WTC11 (cell line): ENCODE results near the gene ARMC9. TPM values are rescaled to one million over a fixed set of nuclear protein-coding genes. Genes with fewer than 3 reads are reported as not detected.

ENCODE experiments used
- ATAC-seq: fragments of 200-7000 bp; cut with Tn5 transposase; 2 replicates; pipeline ENCODE4 v1.10.0; 2021; ENCODE audit warnings: mild to moderate bottlenecking, moderate library complexity
- CTCF ChIA-PET: fragments of 300-600 bp; sonication (Branson Sonifier 250); formaldehyde crosslinking; loops from one replicate; lab custom pipeline; 2021; ENCODE audit warnings: antibody characterized with exemption; lab: Charles Lee
- POLR2A ChIA-PET: fragments of 350-600 bp; sonication (Branson Sonifier 250); formaldehyde crosslinking; loops from one replicate; lab custom pipeline; 2021; ENCODE audit warnings: antibody characterized with exemption; lab: Charles Lee
- DNase-seq: peaks from one replicate; pipeline ENCODE4 v3.0.0; 2021; ENCODE audit warnings: low spot score
- H3K27ac Mint-ChIP-seq: 2 replicates; pipeline ENCODE4 v1.8.0; 2021; ENCODE audit warnings: mixed read lengths
- H3K27me3 Mint-ChIP-seq: 2 replicates; pipeline ENCODE4 v1.8.0; 2021; ENCODE audit warnings: low read depth, mild to moderate bottlenecking, moderate library complexity, mixed read lengths
- H3K36me3 Mint-ChIP-seq: 2 replicates; pipeline ENCODE4 v1.8.0; 2021; ENCODE audit warnings: mixed read lengths
- H3K4me1 Mint-ChIP-seq: 2 replicates; pipeline ENCODE4 v1.8.0; 2022; ENCODE audit warnings: mixed read lengths
- H3K4me3 Mint-ChIP-seq: 2 replicates; pipeline ENCODE4 v1.8.0; 2021; ENCODE audit warnings: mild to moderate bottlenecking, moderate library complexity, mixed read lengths
- H3K9me3 Mint-ChIP-seq: 2 replicates; pipeline ENCODE4 v1.8.0; 2021; ENCODE audit warnings: mixed read lengths
- ATF2 ChIP-seq: sonication (generic); formaldehyde crosslinking; IDR thresholded peaks from 2 replicates; pipeline ENCODE4 v1.8.1; 2022; ENCODE audit warnings: low read depth, missing genetic modification reagents, borderline replicate concordance
- CDX4 ChIP-seq: fragments of 250-450 bp; sonication (Bioruptor Pico); IDR thresholded peaks from 2 replicates; pipeline ENCODE4 v1.9.0; 2021; ENCODE audit warnings: moderate library complexity, mild to moderate bottlenecking, inconsistent platforms, borderline replicate concordance
- E2F4 ChIP-seq: sonication (generic); formaldehyde crosslinking; IDR thresholded peaks from 2 replicates; pipeline ENCODE4 v1.8.1; 2022; ENCODE audit warnings: low read depth, mild to moderate bottlenecking, moderate library complexity, missing genetic modification reagents, borderline replicate concordance
- EMX1 ChIP-seq: fragments of 250-450 bp; sonication (Bioruptor Pico); IDR thresholded peaks from 2 replicates; pipeline ENCODE4 v1.8.0; 2021; ENCODE audit warnings: mild to moderate bottlenecking
- FOXP1 ChIP-seq: sonication (generic); formaldehyde crosslinking; IDR thresholded peaks from 2 replicates; pipeline ENCODE4 v1.8.0; 2022; ENCODE audit warnings: missing genetic modification reagents, mild to moderate bottlenecking, moderate library complexity, borderline replicate concordance
- GABPB1 ChIP-seq: sonication (generic); formaldehyde crosslinking; IDR thresholded peaks from 2 replicates; pipeline ENCODE4 v1.8.1; 2023; ENCODE audit warnings: mild to moderate bottlenecking, missing genetic modification reagents
- RELA ChIP-seq: sonication (generic); formaldehyde crosslinking; IDR thresholded peaks from 2 replicates; pipeline ENCODE4 v1.8.1; 2022; ENCODE audit warnings: missing genetic modification reagents, mild to moderate bottlenecking, borderline replicate concordance
- SP1 ChIP-seq: sonication (generic); formaldehyde crosslinking; conservative IDR thresholded peaks from 2 replicates; pipeline ENCODE4 v1.8.1; 2022; ENCODE audit warnings: missing genetic modification reagents
- ZNF138 ChIP-seq: sonication (generic); formaldehyde crosslinking; conservative IDR thresholded peaks from 2 replicates; pipeline ENCODE4 v1.8.1; 2022; ENCODE audit warnings: mild to moderate bottlenecking, moderate library complexity, missing genetic modification reagents
- ZNF263 ChIP-seq: sonication (generic); formaldehyde crosslinking; IDR thresholded peaks from 2 replicates; pipeline ENCODE4 v1.8.1; 2022; ENCODE audit warnings: low read depth, mild to moderate bottlenecking, moderate library complexity, missing genetic modification reagents
- ZNF317 ChIP-seq: sonication (generic); formaldehyde crosslinking; IDR thresholded peaks from 2 replicates; pipeline ENCODE4 v1.8.1; 2023; ENCODE audit warnings: low read depth, mild to moderate bottlenecking, moderate library complexity, missing genetic modification reagents, borderline replicate concordance
- ZNF671 ChIP-seq: fragments of 250-450 bp; sonication (Bioruptor Pico); IDR thresholded peaks from 2 replicates; pipeline ENCODE4 v1.8.0; 2021; ENCODE audit warnings: mild to moderate bottlenecking
- microRNA-seq: library from miRNA; unstranded; fragments of <30 nt; microRNA quantifications from one replicate; pipeline ENCODE4 v1.2.0, GENCODE V29; 2022; ENCODE audit warnings: borderline number of aligned reads
- total RNA-seq: library from RNA; stranded (reverse); gene quantifications from 3 replicates; pipeline ENCODE4 v1.2.3, GENCODE V29; 2021

ARMC9 gene
- total RNA-seq, 1 experiment from 2014 or later: 34.9 TPM

GRCh38 chr2:231421051-231421580 is 222.7 kb downstream of the ARMC9 start:
- POLR2A ChIA-PET: no interaction called here
- CTCF ChIA-PET: interaction anchor here (0.9 to 1.5 kb wide), 3 partner anchors 9 to 194 kb away, joined by 3 to 6 read pairs (median 4); no protein-coding TSS in a partner anchor
- Mint-ChIP-seq H3K27me3 (peaks cover under 1% of the 10 kb centered on the region; the same call in 1 of the 2 replicates), H3K4me3 (no peak overlapping the region), H3K4me1 (peaks cover 24% of the 10 kb centered on the region), H3K9me3 (no peaks in the 10 kb centered on the region), H3K27ac (no peak overlapping the region), H3K36me3 (0 out of 2 replicates have a peak, but pooled peaks cover 3% of the 10 kb centered on the region)
- ATAC-seq (no peak), DNase-seq (no peak)
- TF ChIP-seq ZNF263 (CRISPR knock-in tag) (no peak), EMX1 (CRISPR knock-in tag) (no peak)

- POLR2A ChIA-PET: interaction anchor here (0.8 kb wide), 1 partner anchor 29 kb away, joined by 5 read pairs; no protein-coding TSS in a partner anchor
- no peak for DNase-seq
- no peak for TF ChIP-seq ZNF138 (CRISPR knock-in tag)
- TF ChIP-seq SP1 (CRISPR knock-in tag): no peak
- TF ChIP-seq GABPB1 (CRISPR knock-in tag): no peak
- TF ChIP-seq ZNF671 (CRISPR knock-in tag): no peak
- TF ChIP-seq CDX4 (CRISPR knock-in tag): no peak
- TF ChIP-seq E2F4 (CRISPR knock-in tag): no peak
- TF ChIP-seq ZNF317 (CRISPR knock-in tag): no peak
- TF ChIP-seq, all 79 proteins: peak for 0
- CTCF ChIA-PET: interaction anchor here (1.1 kb wide), 1 partner anchor 9 kb away, joined by 3 read pairs; no protein-coding TSS in a partner anchor
- H3K4me1 Mint-ChIP-seq: peaks cover 24% of the 10 kb centered on the region
- H3K27ac Mint-ChIP-seq: no peak overlapping the region
- H3K4me3 Mint-ChIP-seq: no peak overlapping the region
- peaks cover 4% of the 10 kb centered on the region; the same call in 1 of the 2 replicates for H3K27me3 Mint-ChIP-seq
- H3K9me3 Mint-ChIP-seq: no peaks in the 10 kb centered on the region
- 0 out of 2 replicates have a peak, but pooled peaks cover 3% of the 10 kb centered on the region for H3K36me3 Mint-ChIP-seq
- ATAC-seq: no peak
Observed at GRCh38 chr2:231422056-231422455, 223.6 kb downstream of the ARMC9 start.

- ATAC-seq: no peak
- TF ChIP-seq FOXP1 (CRISPR knock-in tag) (no peak), ATF2 (CRISPR knock-in tag) (no peak), RELA (CRISPR knock-in tag) (no peak)
- Mint-ChIP-seq H3K27ac (no peak overlapping the region), H3K4me1 (peaks cover 24% of the 10 kb centered on the region), H3K27me3 (peaks cover 4% of the 10 kb centered on the region; the same call in 1 of the 2 replicates), H3K9me3 (no peaks in the 10 kb centered on the region), H3K4me3 (no peak overlapping the region), H3K36me3 (0 out of 2 replicates have a peak, but pooled peaks cover 3% of the 10 kb centered on the region)
- ChIA-PET CTCF (interaction anchor here (0.7 kb wide), 1 partner anchor 11 kb away, joined by 4 read pairs; no protein-coding TSS in a partner anchor), POLR2A (no interaction called here)
- DNase-seq: no peak
Observed at GRCh38 chr2:231423176-231423575, 224.7 kb downstream of the ARMC9 start.

Small RNA genes lying within 50 kb of the gene (microRNA-seq; reads per million reads assigned to microRNA genes)
- not detected for gene MIR4777

Other genes starting within 250 kb of the ARMC9 start
- gene SPATA3, start 202.5 kb upstream of the ARMC9 start, total RNA-seq: not detected in 3 replicates
- gene C2orf72, start 161.1 kb upstream of the ARMC9 start, total RNA-seq: 1.3 to 2.8 TPM (median 1.7 TPM) in 3 replicates
- 140 to 163 TPM (median 148 TPM) in 3 replicates for gene PSMD1, start 141.8 kb upstream of the ARMC9 start, total RNA-seq
- not detected in 3 replicates for gene HTR2B, start 73.6 kb upstream of the ARMC9 start, total RNA-seq
- gene B3GNT7, start 197.1 kb downstream of the ARMC9 start, total RNA-seq: 151 to 197 TPM (median 194 TPM) in 3 replicates